SK-N-SH (cell line): ENCODE data around the gene CFAP107. TPM values are rescaled to one million over a fixed set of nuclear protein-coding genes. Genes with fewer than 3 reads are reported as not detected.

ENCODE experiments used
- CTCF ChIA-PET: fragments of 300-600, 350-600 bp; formaldehyde crosslinking; extraction: SDS; loops from one replicate; lab custom pipeline; 2021; lab: Yijun Ruan, JAX
- POLR2A ChIA-PET: fragments of 350-600 bp; sonication (Branson Sonifier 250); formaldehyde crosslinking; extraction: SDS; loops from one replicate; lab custom pipeline; 2020; ENCODE audit warnings: antibody characterized with exemption, inconsistent platforms; lab: Yijun Ruan, JAX
- DNase-seq: peaks from one replicate; pipeline ENCODE4 v3.0.0; 2012
- H2AFZ ChIP-seq: fragments of 200-600 bp; sonication (generic); 2 replicates; pipeline ENCODE4 v1.8.1; 2016; ENCODE audit warnings: antibody characterized with exemption, mild to moderate bottlenecking, low read depth
- H3F3A ChIP-seq: fragments of 200-600 bp; sonication (generic); replicated peaks from 2 replicates; pipeline ENCODE3; 2016; ENCODE audit warnings: antibody characterized with exemption, mild to moderate bottlenecking; ENCODE audit not compliant: insufficient read depth
- H3K27ac ChIP-seq, 2 experiments: fragments of 200-500 bp in 1 of 2; fragments of 200-600 bp in 1 of 2; sonication (Bioruptor generic) in 1 of 2; sonication (generic), shearing (Covaris generic) in 1 of 2; 2 replicates each; pipeline versions ENCODE4 v1.5.1 to v1.6.1; 2014 to 2016; ENCODE audit warnings: low read depth in 2 of 2, inconsistent platforms in 1 of 2, low read length in 1 of 2, mild to moderate bottlenecking in 1 of 2, mixed read lengths in 1 of 2
- H3K27me3 ChIP-seq: fragments of 200-600 bp; sonication (generic), shearing (Covaris generic); 2 replicates; pipeline ENCODE4 v1.6.1; 2016; ENCODE audit warnings: mixed run types; ENCODE audit not compliant: insufficient read depth
- H3K36me3 ChIP-seq, 2 experiments: fragments of 200-500 bp in 1 of 2; fragments of 200-600 bp in 1 of 2; sonication (Bioruptor generic) in 1 of 2; sonication (generic) in 1 of 2; replicated peaks in 1 of 2; 2 replicates each; pipeline versions ENCODE3 to v1.5.1; 2014 to 2016; ENCODE audit warnings: low read length in 1 of 2, mild to moderate bottlenecking in 1 of 2; ENCODE audit not compliant: insufficient read depth in 2 of 2, control insufficient read depth in 1 of 2
- H3K4me1 ChIP-seq, 2 experiments: fragments of 200-500 bp in 1 of 2; fragments of 200-600 bp in 1 of 2; sonication (Bioruptor generic) in 1 of 2; sonication (generic), shearing (Covaris generic) in 1 of 2; 2 replicates each; pipeline versions ENCODE4 v1.5.1 to v1.6.1; 2014 to 2016; ENCODE audit warnings: low read depth in 1 of 2, low read length in 1 of 2, mixed run types in 1 of 2; ENCODE audit not compliant: insufficient read depth in 2 of 2, control insufficient read depth in 1 of 2
- H3K4me2 ChIP-seq: fragments of 200-600 bp; sonication (generic), shearing (Covaris generic); 2 replicates; pipeline ENCODE4 v1.6.1; 2017; ENCODE audit warnings: mixed run types
- H3K4me3 ChIP-seq, 2 experiments: fragments of 200-500 bp in 1 of 2; fragments of 200-600 bp in 1 of 2; sonication (Bioruptor generic) in 1 of 2; sonication (generic), shearing (Covaris generic) in 1 of 2; 2 replicates each; pipeline versions ENCODE4 v1.5.1 to v1.8.1; 2014 to 2016; ENCODE audit warnings: low read depth in 2 of 2, inconsistent platforms in 1 of 2, low read length in 1 of 2, mild to moderate bottlenecking in 1 of 2, mixed read lengths in 1 of 2, moderate library complexity in 1 of 2
- H3K79me2 ChIP-seq: fragments of 200-600 bp; sonication (generic); 2 replicates; pipeline ENCODE4 v1.8.1; 2017; ENCODE audit warnings: mild to moderate bottlenecking; ENCODE audit not compliant: insufficient read depth
- H3K9ac ChIP-seq: fragments of 200-600 bp; sonication (generic); 2 replicates; pipeline ENCODE4 v1.6.1; 2017; ENCODE audit warnings: mixed run types
- H3K9me2 ChIP-seq: fragments of 200-600 bp; sonication (generic); 2 replicates; pipeline ENCODE4 v1.6.1; 2017; ENCODE audit warnings: mixed run types
- H3K9me3 ChIP-seq: fragments of 200-600 bp; sonication (generic); 2 replicates; pipeline ENCODE4 v1.6.1; 2017; ENCODE audit warnings: mixed run types, mild to moderate bottlenecking, moderate library complexity
- H4K20me1 ChIP-seq: fragments of 200-600 bp; sonication (generic); 2 replicates; pipeline ENCODE4 v1.6.1; 2017; ENCODE audit warnings: mild to moderate bottlenecking, mixed run types; ENCODE audit not compliant: insufficient read depth
- ELF1 ChIP-seq: IDR thresholded peaks from 2 replicates; pipeline ENCODE4 v1.4.0; 2012
- GATA2 ChIP-seq: sonication (generic); formaldehyde crosslinking; IDR thresholded peaks from 2 replicates; pipeline ENCODE4 v1.5.0; 2020; ENCODE audit warnings: mild to moderate bottlenecking, missing genetic modification reagents
- IRF3 ChIP-seq: fragments of 150-350 bp; IDR thresholded peaks from 2 replicates; pipeline ENCODE4 v1.6.1; 2016; ENCODE audit warnings: mild to moderate bottlenecking, low read depth, low read length
- JUND ChIP-seq: IDR thresholded peaks from 2 replicates; pipeline ENCODE4 v1.4.0; 2012
- MEF2A ChIP-seq: IDR thresholded peaks from 2 replicates; pipeline ENCODE4 v1.4.0; 2012; ENCODE audit warnings: low read depth, borderline replicate concordance
- MXI1 ChIP-seq: IDR thresholded peaks from 2 replicates; pipeline ENCODE4 v1.6.1; 2012; ENCODE audit warnings: mild to moderate bottlenecking, low read depth, low read length, improper control_type of control experiment
- NRF1 ChIP-seq: IDR thresholded peaks from 2 replicates; pipeline ENCODE4 v1.6.1; 2012; ENCODE audit warnings: low read depth, mild to moderate bottlenecking, low read length
- PBX3 ChIP-seq: IDR thresholded peaks from 2 replicates; pipeline ENCODE4; 2012
- RCOR1 ChIP-seq: fragments of 150-350 bp; IDR thresholded peaks from 2 replicates; pipeline ENCODE4 v1.6.1; 2017; ENCODE audit warnings: antibody characterized with exemption, low read length
- SIN3A ChIP-seq: IDR thresholded peaks from 2 replicates; pipeline ENCODE4 v1.6.1; 2012; ENCODE audit warnings: low read depth, mild to moderate bottlenecking, low read length, moderate library complexity, borderline replicate concordance
- SMC3 ChIP-seq: IDR thresholded peaks from 2 replicates; pipeline ENCODE4 v1.6.1; 2012; ENCODE audit warnings: low read depth, low read length, improper control_type of control experiment
- TCF12 ChIP-seq: IDR thresholded peaks from 2 replicates; pipeline ENCODE4 v1.4.0; 2012
- USF1 ChIP-seq: IDR thresholded peaks from 2 replicates; pipeline ENCODE4 v1.4.0; 2012; ENCODE audit warnings: low read depth, borderline replicate concordance
- ZBTB33 ChIP-seq: IDR thresholded peaks from 2 replicates; pipeline ENCODE4 v1.4.0; 2012; ENCODE audit warnings: low read depth, borderline replicate concordance
- WGBS: methylation state at CpG from one replicate; pipeline ENCODE4 v1.1.6; 2017; ENCODE audit warnings: low lambda C conversion rate; 5-methylcytosine and 5-hydroxymethylcytosine counted together
- polyA plus RNA-seq, 3 experiments: library from polyadenylated mRNA; depleted of rRNA; stranded (reverse); fragments of >200 nt; gene quantifications; 2 replicates each; pipeline ENCODE4 v1.2.3, GENCODE V29; 2012
- TF ChIP-seq, protein P1 (sequence below): fragments of 150-350 bp; IDR thresholded peaks from 2 replicates; pipeline ENCODE4 v1.6.1; 2017; ENCODE audit warnings: antibody characterized with exemption, low read length, low read depth, borderline replicate concordance
- TF ChIP-seq, protein P2 (sequence below): IDR thresholded peaks from 2 replicates; pipeline ENCODE4 v1.4.0; 2012; ENCODE audit warnings: low read depth

Gene CFAP107
- polyA plus RNA-seq, 1 of the 3 experiments (the other 2 are of a cell fraction) = not detected

GRCh38 chr1:12712076-12712475 is 33.9 kb upstream of the CFAP107 start:
- H3K79me2 ChIP-seq = no peaks in the 10 kb centered on the region
- no peak overlapping the region for H3K27ac ChIP-seq
- no peaks in the 10 kb centered on the region for H3K4me1 ChIP-seq
- H3K4me2 ChIP-seq = no peak overlapping the region
- TF ChIP-seq SIN3A (no peak), TCF12 (no peak), MEF2A (no peak), NRF1 (no peak), ZBTB33 (no peak), JUND (no peak), MXI1 (no peak), ELF1 (no peak), GATA2 (no peak), PBX3 (no peak), USF1 (no peak), SMC3 (no peak), IRF3 (no peak), RCOR1 (no peak)
- TF ChIP-seq, protein P1, sequence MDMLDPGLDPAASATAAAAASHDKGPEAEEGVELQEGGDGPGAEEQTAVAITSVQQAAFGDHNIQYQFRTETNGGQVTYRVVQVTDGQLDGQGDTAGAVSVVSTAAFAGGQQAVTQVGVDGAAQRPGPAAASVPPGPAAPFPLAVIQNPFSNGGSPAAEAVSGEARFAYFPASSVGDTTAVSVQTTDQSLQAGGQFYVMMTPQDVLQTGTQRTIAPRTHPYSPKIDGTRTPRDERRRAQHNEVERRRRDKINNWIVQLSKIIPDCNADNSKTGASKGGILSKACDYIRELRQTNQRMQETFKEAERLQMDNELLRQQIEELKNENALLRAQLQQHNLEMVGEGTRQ = no peak
- TF ChIP-seq, protein P2, sequence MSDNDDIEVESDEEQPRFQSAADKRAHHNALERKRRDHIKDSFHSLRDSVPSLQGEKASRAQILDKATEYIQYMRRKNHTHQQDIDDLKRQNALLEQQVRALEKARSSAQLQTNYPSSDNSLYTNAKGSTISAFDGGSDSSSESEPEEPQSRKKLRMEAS = no peak
- POLR2A ChIA-PET = no interaction called here
- CTCF ChIA-PET = no interaction called here
- H3K9me2 ChIP-seq = no peaks in the 10 kb centered on the region
- WGBS = 26% methylated on average over 1 of the region's 1 CpG
- no peak overlapping the region for H3K9ac ChIP-seq
- H3K4me3 ChIP-seq = no peak overlapping the region
- H2AFZ ChIP-seq = no peak overlapping the region
- no peaks in the 10 kb centered on the region; the same call in 1 of the 2 replicates for H3K27me3 ChIP-seq
- no peaks in the 10 kb centered on the region for H3F3A ChIP-seq
- no peaks in the 10 kb centered on the region for H3K36me3 ChIP-seq
- no peak for DNase-seq
- H3K9me3 ChIP-seq = no peaks in the 10 kb centered on the region
- no peaks in the 10 kb centered on the region for H4K20me1 ChIP-seq
